ENCODE data around the gene PPP3CA. TPM values are rescaled to one million over a fixed set of nuclear protein-coding genes. Genes with fewer than 3 reads are reported as not detected.
"Not testable (repeated sequence)": the region's sequence is repeated elsewhere in the genome, so short reads cannot be mapped to it uniquely, and the experiment has no call there.

PPP3CA gene
- polyA plus RNA-seq, 6 donors from 2014 or later, result 12.9 to 77.5 (median 19.5) TPM

DNA sequence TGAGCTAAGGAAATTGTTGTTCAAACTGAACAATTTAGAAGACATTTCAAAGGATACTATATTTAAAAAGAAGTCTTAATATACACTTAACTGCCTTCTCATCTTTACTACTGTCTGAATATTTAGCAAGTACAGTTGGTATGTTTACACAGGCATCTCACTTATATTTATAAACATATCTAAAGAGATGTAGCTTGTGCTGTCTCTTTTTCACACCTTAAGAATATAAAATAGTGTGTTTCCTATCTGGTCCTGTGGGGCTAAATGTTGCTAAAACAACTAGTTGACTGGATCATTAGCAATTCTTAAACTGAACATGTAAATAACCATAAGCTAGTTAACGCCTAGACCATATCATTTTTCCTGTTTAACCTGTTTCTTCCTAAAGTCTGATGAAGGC is 336.3 kb downstream of the PPP3CA start:
- no peak for DNase-seq
- ATAC-seq (ENCODE audit: low read depth in 2 of 2), result no peak
- Mint-ChIP-seq H3K9me3 (no peaks in the 10 kb centered on the region), H3K27ac (no peak overlapping the region), H3K36me3 (no peaks in the 10 kb centered on the region), H3K27me3 (no peaks in the 10 kb centered on the region), H3K4me3 (no peak overlapping the region), H3K4me1 (peaks cover 5 to 12% (median 6%) of the 10 kb centered on the region in 3 donors)

DNA sequence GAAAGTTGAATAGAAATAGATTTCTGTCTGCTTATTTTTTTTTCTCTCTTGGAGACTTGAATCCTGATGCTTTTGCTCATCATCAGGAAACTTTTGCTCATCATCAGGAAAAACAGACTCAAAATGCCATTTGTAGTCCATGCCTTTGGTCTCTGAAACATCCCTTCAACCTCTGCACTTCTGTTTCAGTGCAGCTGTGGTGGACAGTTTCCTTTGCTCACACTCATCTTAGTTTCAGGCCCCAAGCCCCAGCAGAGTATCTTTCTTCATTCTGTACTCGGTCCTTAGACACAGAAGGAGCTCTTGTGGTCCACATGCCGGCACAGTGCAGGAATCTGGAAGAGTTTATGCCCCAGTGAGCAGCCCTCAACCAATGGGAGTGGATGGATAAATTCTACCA is 337.9 kb downstream of the PPP3CA start:
- ATAC-seq (ENCODE audit: low read depth in 2 of 2) (no peak), DNase-seq (no peak)
- H3K4me3 Mint-ChIP-seq, result no peak overlapping the region
- H3K4me1 Mint-ChIP-seq, result peaks cover 5 to 12% (median 6%) of the 10 kb centered on the region in 3 donors
- no peaks in the 10 kb centered on the region for H3K27me3 Mint-ChIP-seq
- H3K27ac Mint-ChIP-seq, result peak overlapping the region in 1 of 6 donors; percentile 68
- H3K9me3 Mint-ChIP-seq, result peaks cover 0 to 8% (median 3%) of the 10 kb centered on the region in 7 donors
- H3K36me3 Mint-ChIP-seq, result peaks cover 0 to 8% of the 10 kb centered on the region in 2 donors

GRCh38 chr4:101008503-101008902 is 338.8 kb downstream of the PPP3CA start:
- Mint-ChIP-seq H3K36me3 (peaks cover 2 to 12% of the 10 kb centered on the region in 2 donors), H3K4me1 (peaks cover 5 to 12% (median 6%) of the 10 kb centered on the region in 3 donors), H3K9me3 (peaks cover under 1 to 18% (median 6%) of the 10 kb centered on the region in 7 donors), H3K4me3 (no peak overlapping the region), H3K27ac (no peak overlapping the region), H3K27me3 (no peaks in the 10 kb centered on the region)
- no peak for ATAC-seq (ENCODE audit: low read depth in 2 of 2)
- DNase-seq, result no peak

DNA sequence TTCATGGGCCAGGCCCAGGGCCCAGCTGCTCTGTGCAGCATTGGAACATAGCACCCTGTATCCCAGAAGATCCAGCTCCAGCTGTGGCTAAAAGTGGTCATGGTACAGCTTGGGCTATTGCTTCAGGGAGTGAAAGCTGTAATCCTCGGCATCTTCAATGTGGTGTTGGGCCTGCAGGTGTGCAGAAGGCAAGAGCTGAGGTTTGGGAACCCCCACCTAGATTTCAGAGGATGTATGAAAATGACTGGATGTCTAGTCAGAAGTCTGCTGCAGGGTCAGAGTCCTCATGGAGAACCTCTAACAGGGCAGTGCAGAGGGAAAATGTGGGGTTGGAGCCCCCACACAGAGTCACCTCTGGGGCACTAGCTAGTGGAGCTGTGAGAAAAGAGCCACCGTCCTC is 341.7 kb downstream of the PPP3CA start:
- Mint-ChIP-seq H3K36me3 (peaks cover 9 to 12% of the 10 kb centered on the region in 2 donors), H3K4me1 (peaks cover 5 to 11% (median 6%) of the 10 kb centered on the region in 3 donors), H3K27me3 (no peaks in the 10 kb centered on the region)

DNA sequence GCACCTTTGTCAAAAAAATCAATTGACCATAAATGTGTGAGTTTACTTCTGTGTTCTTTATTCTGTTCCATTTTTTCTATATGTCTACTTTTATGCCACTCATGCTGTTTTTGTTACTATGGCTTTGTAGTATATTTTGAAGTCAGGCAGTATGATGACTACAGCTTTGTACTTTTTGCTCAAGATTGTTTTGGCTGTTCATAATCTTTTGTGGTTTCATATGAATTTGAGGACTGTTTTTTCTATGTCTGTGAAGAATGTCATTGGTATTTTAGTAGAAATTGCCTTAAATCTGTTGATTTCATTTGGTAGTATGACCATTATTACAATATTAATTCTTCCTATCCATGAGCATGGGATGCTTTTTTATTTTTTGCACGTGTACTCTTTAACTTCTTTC is 346.8 kb downstream of the PPP3CA start:
- Mint-ChIP-seq H3K9me3 (peaks cover 2 to 41% (median 19%) of the 10 kb centered on the region in 7 donors), H3K27ac (no peak overlapping the region), H3K4me3 (no peak overlapping the region), H3K36me3 (peaks cover 9 to 12% of the 10 kb centered on the region in 2 donors), H3K27me3 (no peaks in the 10 kb centered on the region), H3K4me1 (no peaks in the 10 kb centered on the region)
- DNase-seq (no peak), ATAC-seq (ENCODE audit: low read depth in 2 of 2) (no peak)

More for the DNA sequence above, 341.7 kb downstream of the PPP3CA start:
- Mint-ChIP-seq H3K4me3 (no peak overlapping the region), H3K27ac (no peak overlapping the region), H3K9me3 (peaks cover 2 to 41% (median 17%) of the 10 kb centered on the region in 7 donors)
- DNase-seq (no peak), ATAC-seq (ENCODE audit: low read depth in 2 of 2) (no peak)

DNA sequence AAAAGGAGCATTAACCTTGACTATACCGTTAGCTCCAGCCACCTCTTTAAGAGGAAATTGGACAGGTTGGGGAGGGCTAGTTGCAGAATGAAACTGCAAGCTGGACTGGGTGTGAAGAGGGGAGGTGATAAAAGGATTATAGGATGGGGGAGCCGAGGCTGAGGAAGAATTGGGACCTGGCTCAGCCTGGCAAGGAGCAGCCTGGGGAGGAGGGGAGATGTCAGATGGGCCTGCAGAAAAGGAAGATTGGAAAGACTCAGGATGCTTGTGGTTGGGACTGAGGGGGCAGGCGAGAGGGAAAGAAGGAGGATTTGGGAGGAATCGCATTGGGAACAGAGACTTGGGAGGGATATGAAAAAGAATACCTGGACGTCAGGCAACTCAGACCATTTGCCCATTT is 351.7 kb downstream of the PPP3CA start:
- Mint-ChIP-seq H3K27ac (no peak overlapping the region), H3K9me3 (peaks cover 0 to 2% (median 0%) of the 10 kb centered on the region in 7 donors), H3K27me3 (no peaks in the 10 kb centered on the region), H3K4me3 (no peak overlapping the region), H3K4me1 (no peaks in the 10 kb centered on the region), H3K36me3 (no peaks in the 10 kb centered on the region)
- no peak for ATAC-seq (ENCODE audit: low read depth in 2 of 2)
- DNase-seq, result no peak

DNA sequence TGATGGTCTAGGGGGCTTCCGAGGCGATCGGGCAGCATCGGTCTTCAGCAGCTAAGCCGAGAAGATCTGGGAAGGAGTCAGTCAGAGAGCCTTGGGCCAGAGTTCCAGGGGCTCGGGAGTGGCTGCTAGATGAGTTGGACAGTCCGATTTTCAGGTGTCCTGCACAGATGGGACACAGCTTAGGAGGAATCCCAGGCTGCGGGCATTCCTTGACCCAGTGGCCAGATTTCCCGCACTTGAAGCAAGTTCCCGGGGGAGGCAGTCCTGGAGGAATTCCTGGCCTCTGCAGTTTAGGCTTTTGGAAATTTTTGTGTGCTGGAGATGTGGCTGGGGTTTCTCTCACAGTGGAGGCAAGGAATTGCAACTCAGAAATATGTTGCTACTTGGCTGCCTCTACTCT is 352.3 kb downstream of the PPP3CA start:
- H3K4me3 Mint-ChIP-seq, H3K9me3 Mint-ChIP-seq, H3K4me1 Mint-ChIP-seq: not testable (repeated sequence)

GRCh38 chr4:100991332-100992069 is 355.8 kb downstream of the PPP3CA start:
- not testable (repeated sequence) for H3K9me3 Mint-ChIP-seq; H3K4me3 Mint-ChIP-seq; H3K36me3 Mint-ChIP-seq; H3K4me1 Mint-ChIP-seq; H3K27ac Mint-ChIP-seq; DNase-seq; ATAC-seq (ENCODE audit: low read depth in 2 of 2); H3K27me3 Mint-ChIP-seq

More for the DNA sequence above, 352.3 kb downstream of the PPP3CA start:
- not testable (repeated sequence) for H3K27me3 Mint-ChIP-seq; H3K36me3 Mint-ChIP-seq; H3K27ac Mint-ChIP-seq; DNase-seq; ATAC-seq (ENCODE audit: low read depth in 2 of 2)

DNA sequence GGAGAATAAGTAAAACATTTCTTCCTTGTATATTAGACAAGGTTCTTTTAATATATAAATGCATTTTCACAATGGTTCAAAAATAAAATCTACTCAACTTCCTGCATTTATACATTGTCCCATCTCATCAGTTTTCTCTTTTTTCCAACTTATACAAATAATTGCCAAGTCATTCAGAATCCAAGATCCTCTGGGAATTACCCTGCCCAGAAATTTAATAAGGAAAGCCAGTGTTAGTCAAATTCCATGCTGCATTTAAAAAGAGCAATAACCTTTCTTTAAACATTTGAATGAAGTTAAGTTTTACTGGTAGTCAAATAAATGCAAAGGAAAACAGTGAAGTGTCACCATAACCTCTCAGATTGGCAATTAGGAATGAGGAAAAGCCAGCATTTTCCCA is 357.9 kb downstream of the PPP3CA start:
- H3K9me3 Mint-ChIP-seq, result peaks cover 0 to 4% (median 0%) of the 10 kb centered on the region in 7 donors
- no peak overlapping the region for H3K4me3 Mint-ChIP-seq
- no peaks in the 10 kb centered on the region for H3K27me3 Mint-ChIP-seq
- ATAC-seq (ENCODE audit: low read depth in 2 of 2), result no peak
- no peak overlapping the region for H3K27ac Mint-ChIP-seq
- no peaks in the 10 kb centered on the region for H3K4me1 Mint-ChIP-seq
- no peaks in the 10 kb centered on the region for H3K36me3 Mint-ChIP-seq
- no peak for DNase-seq

DNA sequence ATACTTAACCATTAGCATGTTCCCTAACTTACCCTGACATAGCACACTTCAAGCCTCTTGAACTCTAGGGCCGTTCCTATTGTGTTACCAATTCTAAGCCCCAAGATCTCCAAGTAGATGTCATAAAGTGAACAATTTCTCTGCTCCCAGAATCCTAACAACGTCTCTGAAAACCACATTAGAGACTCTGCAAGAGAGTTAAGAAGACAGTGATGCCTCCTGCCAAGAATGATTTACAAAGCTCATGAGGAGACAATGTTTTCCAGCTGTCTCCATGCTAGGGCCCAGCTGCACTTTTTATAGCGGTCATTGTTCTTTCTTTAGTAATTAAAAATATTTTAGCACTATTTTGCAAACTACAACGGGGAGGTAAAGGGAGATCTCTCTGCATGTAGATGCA is 358.4 kb downstream of the PPP3CA start:
- Mint-ChIP-seq H3K27me3 (no peaks in the 10 kb centered on the region), H3K36me3 (no peaks in the 10 kb centered on the region), H3K27ac (no peak overlapping the region), H3K4me1 (no peaks in the 10 kb centered on the region), H3K9me3 (peaks cover 0 to 4% (median 0%) of the 10 kb centered on the region in 7 donors), H3K4me3 (no peak overlapping the region)
- ATAC-seq (ENCODE audit: low read depth in 2 of 2), result no peak
- no peak for DNase-seq

DNA sequence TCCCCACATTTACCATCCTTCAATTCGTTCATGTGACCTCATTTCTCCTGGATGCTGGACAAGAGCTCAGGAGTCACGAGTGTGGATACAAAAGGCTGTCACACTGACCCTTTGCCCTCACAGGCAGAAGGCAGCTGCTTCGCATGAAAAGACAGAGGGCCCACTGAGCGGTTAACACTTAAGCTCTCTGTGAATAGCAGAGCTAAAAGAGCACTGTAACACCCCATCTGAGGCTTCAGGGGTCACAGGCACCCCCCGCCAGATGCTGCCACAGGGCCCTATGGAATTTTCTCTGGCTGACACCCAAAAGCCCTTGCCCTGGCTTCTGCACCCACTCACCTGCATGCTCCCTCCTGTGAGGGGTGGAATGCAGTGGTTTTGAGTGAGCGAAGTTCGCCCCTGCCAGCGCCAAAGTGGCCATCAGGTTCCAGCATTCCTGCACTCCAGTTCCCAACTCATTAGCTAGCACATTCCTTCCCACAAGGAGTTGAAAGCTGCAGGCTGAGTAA is 360.9 kb downstream of the PPP3CA start:
- no peak for ATAC-seq (ENCODE audit: low read depth in 2 of 2)
- Mint-ChIP-seq H3K27me3 (no peaks in the 10 kb centered on the region), H3K4me1 (no peaks in the 10 kb centered on the region), H3K36me3 (no peaks in the 10 kb centered on the region), H3K27ac (no peak overlapping the region), H3K4me3 (no peak overlapping the region), H3K9me3 (peaks cover 0 to 4% (median 0%) of the 10 kb centered on the region in 7 donors)
- DNase-seq, result no peak

- H3K9me3 Mint-ChIP-seq, result peaks cover 0 to 4% (median 0%) of the 10 kb centered on the region in 7 donors
- H3K4me3 Mint-ChIP-seq, result no peak overlapping the region
- ATAC-seq (ENCODE audit: low read depth in 2 of 2) (no peak), DNase-seq (no peak)
- no peaks in the 10 kb centered on the region for H3K4me1 Mint-ChIP-seq
- H3K36me3 Mint-ChIP-seq, result no peaks in the 10 kb centered on the region
- H3K27ac Mint-ChIP-seq, result no peak overlapping the region
- H3K27me3 Mint-ChIP-seq, result no peaks in the 10 kb centered on the region
Observed at GRCh38 chr4:100985576-100985975, 361.8 kb downstream of the PPP3CA start.

GRCh38 chr4:100984901-100985300 is 362.4 kb downstream of the PPP3CA start:
- ATAC-seq (ENCODE audit: low read depth in 2 of 2), result no peak
- no peak for DNase-seq
- no peaks in the 10 kb centered on the region for H3K27me3 Mint-ChIP-seq
- no peaks in the 10 kb centered on the region for H3K4me1 Mint-ChIP-seq
- no peak overlapping the region for H3K27ac Mint-ChIP-seq
- H3K4me3 Mint-ChIP-seq, result no peak overlapping the region
- no peaks in the 10 kb centered on the region for H3K36me3 Mint-ChIP-seq
- peaks cover 0 to 4% (median 0%) of the 10 kb centered on the region in 7 donors for H3K9me3 Mint-ChIP-seq

- no peaks in the 10 kb centered on the region for H3K27me3 Mint-ChIP-seq
- DNase-seq, result no peak
- H3K4me1 Mint-ChIP-seq, result no peaks in the 10 kb centered on the region
Observed at GRCh38 chr4:100983426-100983825, 363.9 kb downstream of the PPP3CA start.

More at GRCh38 chr4:100983426-100983825, 363.9 kb downstream of the PPP3CA start:
- ATAC-seq (ENCODE audit: low read depth in 2 of 2), result no peak
- Mint-ChIP-seq H3K36me3 (no peaks in the 10 kb centered on the region), H3K27ac (no peak overlapping the region), H3K4me3 (no peak overlapping the region), H3K9me3 (peaks cover 0 to 4% (median 0%) of the 10 kb centered on the region in 7 donors)

All from naive B cell (primary cell).